HG03460 (cell line): ENCODE data around the gene YIPF2.

Experiments
- ATAC-seq: cut with Tn5 transposase; IDR thresholded peaks from one replicate; pipeline ENCODE4 v1.9.1; 2021; ENCODE audit not compliant: unreplicated experiment

Gene YIPF2

GRCh38 chr19:10911579-10912363 is 16.7 kb downstream of the YIPF2 start:
- no peak for ATAC-seq

GRCh38 chr19:10908380-10908960 is 20.0 kb downstream of the YIPF2 start:
- no peak for ATAC-seq

GRCh38 chr19:10907925-10908324 is 20.5 kb downstream of the YIPF2 start:
- ATAC-seq = no peak

- no peak for ATAC-seq
These were observed 29.2 kb downstream of the YIPF2 start for GRCh38 chr19:10899151-10899653.

GRCh38 chr19:10898633-10899032 is 29.8 kb downstream of the YIPF2 start:
- no peak for ATAC-seq

GRCh38 chr19:10896851-10897526 is 31.4 kb downstream of the YIPF2 start:
- ATAC-seq = no peak

- no peak for ATAC-seq
These were observed 32.5 kb downstream of the YIPF2 start for GRCh38 chr19:10895920-10896319.

GRCh38 chr19:10895363-10895762 is 33.1 kb downstream of the YIPF2 start:
- ATAC-seq = no peak

GRCh38 chr19:10894911-10895213 is 33.6 kb downstream of the YIPF2 start:
- ATAC-seq = no peak

- no peak for ATAC-seq
These were observed 36.2 kb downstream of the YIPF2 start for GRCh38 chr19:10892256-10892655.

GRCh38 chr19:10891405-10892086 is 36.9 kb downstream of the YIPF2 start:
- ATAC-seq = no peak

- ATAC-seq = no peak
These were observed 38.6 kb downstream of the YIPF2 start for GRCh38 chr19:10889880-10890279.

GRCh38 chr19:10888421-10888866 is 40.0 kb downstream of the YIPF2 start:
- no peak for ATAC-seq

GRCh38 chr19:10887616-10888367 is 40.6 kb downstream of the YIPF2 start:
- no peak for ATAC-seq

- ATAC-seq = no peak
These were observed 43.0 kb downstream of the YIPF2 start for GRCh38 chr19:10885201-10886169.

GRCh38 chr19:10884274-10884673 is 44.2 kb downstream of the YIPF2 start:
- ATAC-seq = no peak

- ATAC-seq = no peak
These were observed 46.4 kb downstream of the YIPF2 start for GRCh38 chr19:10882108-10882457.

- ATAC-seq = no peak
These were observed 46.9 kb downstream of the YIPF2 start for GRCh38 chr19:10881403-10882107.

GRCh38 chr19:10878253-10878652 is 50.2 kb downstream of the YIPF2 start:
- ATAC-seq = no peak
